MM.1S (cell line): ENCODE measurements around the gene CIITA.

Experiments used
- CTCF ChIP-seq: fragments of 300-600 bp; sonication (generic); IDR thresholded peaks from 2 replicates; pipeline ENCODE4 v1.5.1; 2016; ENCODE audit warnings: antibody characterized with exemption, low read length, mixed read lengths
- EZH2 ChIP-seq: fragments of 300-600 bp; sonication (generic); optimal IDR thresholded peaks from 2 replicates; pipeline ENCODE3; 2017; ENCODE audit warnings: low read depth, mild to moderate bottlenecking, antibody characterized with exemption, low read length, mixed read lengths

DNA sequence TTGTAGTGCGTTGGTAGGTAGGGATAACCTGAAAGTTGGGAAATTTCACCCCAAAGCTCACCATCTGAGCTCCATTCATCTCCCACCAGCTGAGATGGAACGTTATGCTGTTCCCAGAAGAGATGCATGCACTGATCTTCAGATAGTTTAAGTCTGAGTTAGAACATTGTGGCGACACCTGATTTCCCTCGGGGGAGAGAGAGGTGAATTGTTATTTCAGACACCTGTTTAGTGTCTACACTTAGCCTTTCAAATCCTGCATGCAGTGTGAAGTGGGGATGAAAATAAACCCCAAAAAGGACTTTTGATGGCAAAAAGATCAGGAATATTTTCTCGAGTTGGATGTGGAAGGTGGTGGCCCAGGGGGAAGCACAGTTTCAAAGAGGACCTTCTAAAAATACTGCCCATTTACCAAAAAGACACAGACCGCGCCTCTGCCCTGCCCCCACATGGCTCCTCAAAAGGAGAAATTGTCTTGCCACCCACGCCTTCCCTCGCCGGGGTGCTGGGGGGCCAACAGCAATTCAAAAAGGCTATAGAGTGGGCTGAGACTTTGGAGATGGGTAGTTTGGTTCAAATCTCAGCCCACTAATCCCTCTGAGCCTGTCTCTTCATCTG is 11.4 kb downstream of the CIITA start:
- no peak for TF ChIP-seq CTCF
- no peak for TF ChIP-seq EZH2
